Stimulated activated CD4-positive, alpha-beta T cell treated with anti-CD3 and anti-CD28 coated beads, Interleukin-12 subunit alpha, Interleukin-12 subunit beta, amount 100 ng/mL, for 24 hours (primary cell): ENCODE results near the gene LARP1.
"Not testable (repeated sequence)": the region's sequence is repeated elsewhere in the genome, so short reads cannot be mapped to it uniquely, and the experiment has no call there.

Experiments used
- DNase-seq, 2 experiments: peaks; one replicate each; pipeline ENCODE4 v3.0.0-alpha.2; 2020; ENCODE audit warnings: low read depth in 2 of 2

LARP1 gene

DNA sequence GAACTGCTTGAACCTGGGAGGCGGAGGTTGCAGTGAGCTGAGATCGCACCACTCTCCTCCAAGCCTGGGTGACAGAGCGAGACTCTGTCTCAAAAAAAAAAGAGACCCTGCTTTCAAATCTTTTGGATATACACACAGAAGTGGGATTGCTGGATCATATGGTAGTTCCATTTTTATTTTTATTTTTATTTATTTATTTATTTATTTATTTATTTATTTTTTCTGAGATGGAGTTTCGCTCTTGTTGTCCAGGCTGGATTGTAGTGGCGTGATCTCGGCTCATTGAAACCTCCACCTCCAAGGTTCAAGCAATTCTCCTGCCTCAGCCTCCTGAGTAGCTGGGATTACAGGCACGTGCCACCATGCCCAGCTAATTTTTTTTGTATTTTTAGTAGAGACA is 19.8 kb upstream of the LARP1 start:
- DNase-seq: not testable (repeated sequence)

DNA sequence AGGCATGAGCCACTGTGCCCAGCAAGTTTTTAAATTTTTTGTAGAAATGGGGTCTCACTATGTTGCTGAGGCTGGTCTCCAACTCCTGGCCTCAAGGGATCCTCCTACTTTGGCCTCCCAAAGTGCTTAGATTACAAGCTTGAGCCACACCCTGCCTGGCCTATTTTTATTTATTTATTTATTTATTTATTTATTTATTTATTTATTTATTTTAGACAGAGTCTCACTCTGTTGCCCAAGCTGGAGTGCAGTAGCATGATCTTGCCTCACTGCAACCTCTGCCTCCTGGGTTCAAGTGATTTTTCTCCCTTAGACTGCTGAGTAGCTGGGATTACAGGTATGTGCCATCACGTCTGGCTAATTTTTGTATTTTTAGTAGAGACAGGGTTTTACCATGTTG is 18.8 kb upstream of the LARP1 start:
- not testable (repeated sequence) for DNase-seq

DNA sequence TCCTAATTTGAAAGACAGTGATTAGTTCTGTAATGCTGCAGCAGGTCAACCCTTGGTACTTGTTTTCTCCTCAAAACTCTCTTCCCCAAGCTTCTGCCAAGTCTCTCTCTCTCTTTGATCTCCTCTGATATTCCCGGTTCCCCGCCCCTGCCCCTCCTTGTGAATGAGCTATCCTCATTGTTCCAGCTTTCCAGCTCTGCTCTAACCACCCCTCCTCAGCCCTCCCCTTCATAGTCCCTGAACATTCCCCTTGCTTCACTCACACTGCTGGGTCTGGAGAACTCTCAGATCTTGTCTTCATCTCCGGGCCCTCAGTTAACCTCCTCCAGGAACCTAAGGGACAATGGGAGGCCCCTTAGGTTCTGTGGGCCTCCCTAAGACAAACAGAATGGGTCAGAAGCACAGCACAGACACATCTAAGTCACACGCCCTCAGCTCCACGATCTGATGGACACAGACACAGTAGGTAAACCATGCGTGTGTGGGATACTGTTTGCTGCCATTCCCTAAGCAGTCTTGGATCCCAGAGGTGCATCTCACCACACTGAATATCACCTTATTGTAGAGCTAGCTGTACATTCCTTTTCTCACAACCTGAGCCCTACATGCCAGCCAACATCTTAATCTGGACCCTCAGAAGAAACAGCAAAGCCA is 17.4 kb upstream of the LARP1 start:
- DNase-seq: no peak

DNA sequence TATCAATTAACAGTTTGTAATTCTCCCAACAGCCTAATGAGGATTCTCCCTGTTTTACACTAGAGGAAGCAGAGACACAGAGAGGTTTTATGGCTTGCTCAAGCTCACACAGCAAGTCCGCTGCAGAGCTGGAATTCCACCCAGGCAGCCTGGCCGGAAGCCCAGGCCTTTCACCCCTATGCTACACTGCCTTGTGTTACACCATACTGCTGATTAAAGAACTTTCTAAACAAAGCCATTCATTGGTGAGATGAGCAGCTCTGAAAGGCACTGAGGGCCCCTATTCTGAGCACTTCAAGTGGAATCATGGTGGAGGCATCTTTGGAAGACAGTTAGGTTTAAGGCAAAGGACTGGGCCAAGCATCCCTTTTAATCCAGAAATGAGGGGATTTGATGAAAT is 14.7 kb upstream of the LARP1 start:
- no peak for DNase-seq

DNA sequence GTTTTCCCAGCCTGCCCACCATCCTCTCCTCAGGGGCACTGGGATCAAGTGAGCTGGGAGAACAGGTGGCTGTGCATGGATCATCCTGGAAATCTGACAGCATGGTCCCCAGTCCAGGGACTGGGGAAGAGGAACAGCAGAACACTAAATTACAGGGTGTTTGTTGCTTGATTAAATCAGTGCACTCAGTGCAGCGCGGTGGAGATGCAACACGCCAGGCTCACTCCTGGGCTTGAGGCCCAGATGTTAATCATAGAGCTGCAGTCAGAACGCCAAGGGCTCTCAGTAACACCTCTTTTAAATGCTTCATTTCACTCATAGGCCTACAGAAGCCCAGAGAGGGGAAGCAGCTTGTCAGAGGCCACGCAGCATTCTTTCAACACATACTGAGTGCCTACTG is 14.2 kb upstream of the LARP1 start:
- DNase-seq: no peak

DNA sequence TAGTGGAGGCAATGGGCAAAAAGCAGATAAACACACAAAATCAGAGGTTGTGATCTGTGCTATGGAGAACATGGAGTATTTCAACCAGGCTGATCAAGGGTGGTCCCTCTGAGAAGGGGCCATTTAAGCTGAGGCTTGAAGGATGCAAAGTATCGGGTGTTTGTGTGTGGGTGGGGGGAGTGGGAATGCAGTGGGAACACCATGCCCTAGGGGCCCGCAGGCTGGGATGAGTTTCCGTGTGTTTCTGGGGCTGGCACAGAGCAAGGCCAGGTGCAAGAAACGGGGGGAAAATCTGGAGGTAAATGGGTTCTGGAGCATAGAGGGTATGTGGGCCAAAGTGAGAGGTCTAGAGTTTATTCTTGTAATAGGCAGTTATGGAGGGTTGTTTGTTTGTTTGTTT is 13.8 kb upstream of the LARP1 start:
- no peak for DNase-seq

DNA sequence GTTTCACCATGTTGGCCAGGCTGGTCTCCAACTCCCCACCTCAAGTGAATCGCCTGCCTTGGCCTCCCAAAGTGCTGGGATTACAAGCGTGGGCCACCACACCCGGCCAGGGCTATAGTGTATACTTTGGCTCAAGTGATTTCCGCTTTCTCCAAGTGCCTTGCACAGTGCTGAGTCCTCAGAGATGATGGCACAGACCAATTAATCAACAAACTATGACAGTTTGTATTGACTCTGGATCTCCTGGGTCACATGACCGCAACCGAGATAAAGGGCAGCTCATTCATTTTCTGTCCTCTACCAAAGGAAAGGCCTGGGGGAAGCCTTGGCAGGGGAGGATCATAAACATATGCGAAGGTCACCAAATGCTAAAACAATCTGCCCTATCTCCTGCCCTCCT is 11.4 kb upstream of the LARP1 start:
- no peak for DNase-seq

DNA sequence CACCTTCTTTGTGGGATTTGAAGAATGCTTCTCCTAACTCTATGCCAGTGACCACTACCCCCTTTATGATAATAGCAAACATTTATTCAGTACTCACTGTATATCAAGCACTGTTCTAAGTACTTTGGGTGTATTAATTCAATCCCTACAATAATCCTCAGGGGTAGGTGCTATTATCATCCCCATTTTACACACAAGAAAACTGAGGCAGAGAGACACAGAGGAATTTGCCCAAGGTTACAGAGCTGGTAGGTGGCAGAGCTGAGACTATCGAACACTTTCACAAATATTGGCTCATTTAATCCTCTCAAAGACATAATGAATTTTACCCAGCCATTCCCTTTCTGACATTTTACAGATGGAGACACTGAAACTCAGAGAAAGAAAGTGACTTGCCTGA is 9.8 kb upstream of the LARP1 start:
- no peak for DNase-seq

DNA sequence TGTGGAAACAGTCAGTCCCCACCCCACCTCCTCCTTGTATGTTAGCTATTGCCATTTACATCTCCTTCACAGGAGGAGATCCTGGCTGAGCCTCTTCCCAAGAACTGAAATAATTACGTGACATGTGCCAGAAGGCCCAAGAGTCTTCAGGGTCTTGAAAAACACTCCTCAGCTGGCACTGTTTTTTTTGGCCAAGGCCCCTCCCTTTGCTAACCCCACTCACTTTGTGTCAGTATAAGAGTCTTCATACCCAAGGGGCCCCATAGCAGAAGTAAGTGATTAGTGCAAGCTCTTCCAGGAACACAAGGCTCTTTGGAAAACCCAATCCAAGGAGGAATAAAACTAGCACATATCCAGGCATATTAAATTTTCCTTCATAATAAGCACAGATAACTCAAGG is 5.7 kb upstream of the LARP1 start:
- no peak for DNase-seq

DNA sequence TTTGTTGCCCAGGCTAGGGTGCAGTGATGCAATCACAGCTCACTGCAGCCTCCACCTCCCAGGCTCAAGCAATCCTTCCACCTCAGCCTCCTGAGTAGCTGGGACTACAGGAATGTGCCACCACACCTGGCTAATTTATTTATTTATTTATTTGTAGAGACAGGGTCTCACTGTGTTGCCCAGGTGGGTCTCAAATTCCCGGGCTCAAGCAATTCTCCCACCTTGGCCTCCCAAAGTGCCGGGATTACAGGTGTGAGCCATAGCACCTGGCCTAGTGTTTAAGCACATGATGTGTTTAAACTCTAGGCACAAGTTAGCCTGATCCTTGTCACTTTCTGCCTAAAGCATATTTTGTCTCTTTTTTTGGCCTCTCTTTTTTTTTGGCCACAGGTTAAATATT is 4.5 kb upstream of the LARP1 start:
- DNase-seq: not testable (repeated sequence)

DNA sequence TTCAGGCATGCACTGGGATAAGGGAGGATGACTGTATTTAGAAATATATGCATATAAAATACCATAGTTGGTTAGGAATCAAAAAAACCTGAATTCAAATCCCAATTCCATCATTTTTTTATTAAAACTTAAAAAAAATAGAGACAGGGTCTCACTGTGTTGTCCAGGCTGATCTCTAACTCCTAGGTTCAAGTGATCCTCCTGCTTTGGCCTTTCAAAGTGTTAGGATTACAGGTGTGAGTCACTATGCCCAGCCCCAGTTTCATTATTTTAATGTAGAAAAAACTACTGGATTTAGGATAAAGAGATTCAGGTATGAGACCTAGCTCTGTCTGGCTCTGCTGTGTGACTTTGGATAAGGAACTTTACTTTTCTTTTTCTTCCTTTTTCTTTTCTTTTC is 3.3 kb upstream of the LARP1 start:
- DNase-seq: no peak

DNA sequence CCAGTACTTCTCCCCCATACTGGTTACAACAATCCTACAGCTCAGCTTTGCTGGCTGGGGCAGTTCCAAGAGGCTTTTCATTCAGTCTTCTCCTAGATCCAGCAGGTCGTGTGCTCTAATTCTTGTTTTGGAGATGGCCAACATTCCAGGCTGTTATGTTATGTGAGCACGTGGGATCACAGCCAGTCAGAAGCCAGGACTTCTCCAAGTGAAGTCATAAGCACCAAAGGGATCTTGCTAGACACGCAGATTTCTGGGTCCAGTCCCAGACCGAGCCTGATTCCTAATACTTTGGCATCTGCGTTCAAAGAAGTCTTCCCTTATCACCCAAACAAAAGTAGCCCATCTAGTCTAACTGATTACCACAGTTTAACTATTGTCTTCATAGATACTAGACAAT is 1.4 kb upstream of the LARP1 start:
- DNase-seq: no peak

DNA sequence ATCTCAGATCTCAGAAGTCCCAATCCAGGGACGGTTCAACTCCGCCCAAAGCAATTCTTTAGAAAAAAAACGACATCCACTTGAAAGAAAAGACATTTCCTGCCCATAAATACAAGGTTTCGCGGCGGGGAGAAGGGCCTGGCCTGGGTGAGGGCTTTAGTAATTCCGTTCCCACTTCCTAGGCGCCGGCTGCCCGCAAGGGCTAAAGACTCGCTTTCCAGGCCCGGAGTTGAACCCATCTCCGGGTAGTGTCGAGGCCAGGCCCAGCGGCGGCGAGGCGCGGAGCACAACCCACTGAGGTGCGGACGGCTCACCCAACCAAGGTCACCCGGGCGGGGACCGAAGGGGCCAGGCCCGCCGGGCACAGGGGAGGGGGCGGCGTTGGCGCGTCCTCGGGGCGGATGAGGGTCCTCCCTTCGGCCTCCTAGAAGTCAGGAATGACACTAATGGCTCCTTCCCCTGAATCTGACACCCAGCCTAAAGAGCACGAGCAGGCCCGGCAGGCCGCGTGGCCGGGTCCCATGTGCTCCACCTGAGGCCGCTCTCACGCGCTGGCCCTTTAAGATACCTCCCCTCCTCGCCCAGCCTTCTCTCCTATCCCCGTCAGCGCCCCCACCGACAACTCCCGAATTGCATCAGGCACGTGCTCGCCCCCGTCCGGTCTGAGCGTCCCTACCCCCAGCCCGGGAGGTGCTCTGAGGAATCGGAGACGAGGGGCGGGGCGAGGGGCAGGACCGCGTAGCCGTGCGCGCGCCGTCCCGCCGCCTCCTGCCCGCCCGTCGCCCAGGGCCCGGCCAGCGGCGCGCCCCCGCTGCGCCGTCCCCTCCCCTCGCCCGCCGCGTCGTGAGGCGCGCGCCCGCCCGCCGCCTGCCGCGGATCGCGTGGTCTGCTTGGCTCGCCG is 467 bp upstream of the LARP1 start:
- peak; percentile 97 to 99 for DNase-seq

DNA sequence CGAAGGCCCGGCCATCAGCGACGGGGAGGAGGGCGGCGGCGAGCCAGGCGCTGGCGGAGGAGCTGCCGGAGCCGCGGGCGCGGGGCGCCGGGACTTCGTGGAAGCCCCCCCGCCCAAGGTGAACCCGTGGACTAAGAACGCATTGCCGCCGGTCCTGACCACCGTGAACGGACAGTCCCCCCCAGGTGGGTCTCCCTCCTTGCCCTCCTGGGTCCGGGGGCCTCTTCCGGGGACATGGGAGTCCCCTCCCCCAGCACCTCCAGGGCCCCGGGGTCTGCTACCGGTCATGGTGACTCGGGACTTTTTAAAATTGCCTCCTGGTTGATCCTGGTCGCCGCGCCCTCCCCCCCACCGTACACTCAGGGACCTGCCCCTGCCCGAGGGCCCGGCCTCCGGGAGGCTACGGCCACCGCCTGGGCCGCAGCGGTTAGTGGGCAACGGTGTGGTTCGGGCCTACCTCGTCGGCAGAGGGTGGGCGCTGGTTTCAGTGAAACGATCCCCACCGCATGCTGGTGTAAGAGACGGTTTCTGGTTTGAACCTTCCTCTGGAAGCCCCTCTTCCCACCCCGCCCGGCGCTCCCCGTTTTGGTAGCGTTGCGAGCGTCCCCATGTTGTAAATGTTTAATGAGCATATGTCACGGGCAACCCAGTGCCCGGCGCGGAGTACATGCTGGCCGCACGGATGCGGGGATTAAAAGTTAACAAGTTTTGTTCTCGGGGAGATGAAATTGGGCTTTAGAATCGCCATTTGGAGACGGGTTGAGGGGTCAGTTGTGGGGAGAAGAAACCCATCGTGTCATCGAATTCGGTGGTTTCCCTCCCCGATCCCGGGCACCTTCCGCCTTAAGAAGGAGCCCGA is 1.1 kb downstream of the LARP1 start:
- DNase-seq: peak in 1 of 2 experiments; percentile 22

DNA sequence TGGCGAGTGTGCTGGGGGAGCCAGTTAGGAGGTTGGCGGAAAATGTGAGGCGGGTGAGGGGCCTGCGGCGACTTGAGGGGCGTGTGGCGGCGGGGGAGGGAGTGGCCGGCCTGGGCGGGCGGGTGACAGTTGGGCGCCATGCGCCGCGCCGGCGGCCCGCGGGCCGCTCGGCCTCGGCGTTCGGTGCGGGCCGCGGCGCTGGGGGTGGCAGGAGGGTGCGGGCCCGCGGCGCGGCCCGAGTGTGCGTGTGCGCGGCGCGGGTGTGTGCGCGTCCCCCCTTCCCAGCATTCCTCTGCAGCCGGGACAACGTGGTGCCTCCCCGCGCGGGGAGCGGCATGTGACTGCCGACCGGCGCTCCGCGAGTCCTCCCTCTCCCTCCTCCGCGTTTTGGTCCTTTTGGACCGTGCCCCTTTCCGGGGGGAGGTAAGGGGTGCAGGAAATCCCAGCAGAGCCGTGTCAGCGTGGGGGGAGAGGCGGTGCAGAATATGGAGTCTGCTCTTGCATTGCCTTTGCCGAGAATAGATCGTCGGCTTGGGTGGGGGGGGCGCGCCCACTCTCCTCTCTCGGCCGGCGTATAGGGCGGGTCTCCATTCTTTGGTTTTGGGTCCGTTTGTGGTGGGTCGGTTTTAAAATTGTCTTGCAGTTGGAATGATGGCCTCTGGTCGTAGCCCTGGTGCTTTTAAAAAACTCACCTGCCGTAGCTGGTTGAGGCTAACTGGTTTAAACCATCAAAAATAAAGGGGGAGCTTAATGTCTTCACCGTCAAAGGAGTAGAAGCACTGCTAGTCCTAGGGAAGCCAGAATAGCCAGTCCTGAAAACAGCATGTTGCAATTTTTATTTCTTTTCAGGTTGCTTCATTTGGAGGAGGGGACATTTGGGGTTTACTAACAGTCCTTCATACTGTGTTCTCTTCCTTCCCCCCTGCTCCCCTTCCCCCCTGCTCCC is 2.0 kb downstream of the LARP1 start:
- DNase-seq: peak; percentile 24 to 45

DNA sequence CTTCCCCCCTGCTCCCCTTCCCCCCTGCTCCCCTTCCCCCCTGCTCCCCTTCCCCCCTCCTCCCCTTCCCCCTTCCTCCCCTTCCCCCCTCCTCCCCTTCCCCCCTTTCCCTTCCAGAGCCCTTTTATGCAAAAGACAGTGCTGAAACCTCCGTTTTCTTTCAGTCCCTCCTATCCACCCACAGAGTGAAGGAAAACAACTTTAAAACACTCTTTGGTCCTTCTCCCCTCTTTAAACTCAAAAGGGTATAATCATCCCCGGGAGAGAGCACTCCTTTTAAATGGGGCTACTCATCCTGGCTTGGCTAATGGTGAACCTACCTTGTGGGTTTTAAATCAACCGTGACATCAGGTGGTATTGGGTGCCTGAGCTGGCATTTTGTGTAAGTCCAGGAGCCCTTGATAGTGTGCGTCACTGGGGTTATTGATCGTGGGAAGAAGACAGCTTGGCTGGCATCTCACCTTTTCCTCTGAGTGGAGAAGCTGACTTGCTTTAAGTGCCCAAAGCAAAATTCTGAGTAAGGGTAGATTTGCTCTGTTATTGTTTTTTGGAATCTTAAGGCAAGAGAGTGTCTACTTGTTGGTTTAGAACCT is 2.7 kb downstream of the LARP1 start:
- peak in 1 of 2 experiments; percentile 35 for DNase-seq

DNA sequence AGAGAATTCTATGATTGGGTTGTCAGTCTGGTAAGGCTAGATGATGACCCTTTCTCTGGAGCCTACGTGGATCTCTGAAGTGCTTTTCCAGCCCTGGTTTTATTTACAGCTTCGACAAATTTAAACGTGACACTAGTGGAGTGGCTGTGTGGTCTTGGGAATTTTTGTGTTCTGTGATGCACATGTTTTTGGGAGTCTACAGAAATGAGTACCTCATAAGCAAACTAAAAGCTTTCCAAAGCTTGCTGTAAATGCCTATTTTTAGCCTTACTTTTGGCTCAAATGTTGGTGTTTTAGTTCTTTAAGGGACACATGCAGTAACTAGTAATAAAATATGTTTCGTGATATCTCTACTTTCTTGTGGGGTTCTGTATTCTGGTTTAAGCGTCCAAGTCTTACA is 3.3 kb downstream of the LARP1 start:
- DNase-seq: no peak

DNA sequence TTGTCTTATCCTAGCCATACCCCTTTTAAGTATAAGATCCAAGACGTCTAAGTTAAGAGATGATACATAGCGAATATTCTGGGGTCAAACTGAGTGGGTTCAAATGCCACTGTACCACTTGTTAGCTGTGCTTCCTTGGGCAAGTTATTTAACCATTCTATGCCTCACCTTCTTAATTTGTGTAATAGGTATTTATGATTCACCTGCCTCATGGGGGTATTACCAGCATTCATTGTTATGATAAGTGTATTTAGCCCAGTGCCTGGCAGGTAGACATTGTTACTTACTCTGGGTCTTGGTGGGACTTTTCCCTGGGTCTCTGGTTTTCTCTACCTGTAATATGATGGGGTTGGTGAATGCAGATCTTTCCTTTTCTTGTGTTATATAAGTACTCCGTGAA is 3.8 kb downstream of the LARP1 start:
- no peak for DNase-seq

DNA sequence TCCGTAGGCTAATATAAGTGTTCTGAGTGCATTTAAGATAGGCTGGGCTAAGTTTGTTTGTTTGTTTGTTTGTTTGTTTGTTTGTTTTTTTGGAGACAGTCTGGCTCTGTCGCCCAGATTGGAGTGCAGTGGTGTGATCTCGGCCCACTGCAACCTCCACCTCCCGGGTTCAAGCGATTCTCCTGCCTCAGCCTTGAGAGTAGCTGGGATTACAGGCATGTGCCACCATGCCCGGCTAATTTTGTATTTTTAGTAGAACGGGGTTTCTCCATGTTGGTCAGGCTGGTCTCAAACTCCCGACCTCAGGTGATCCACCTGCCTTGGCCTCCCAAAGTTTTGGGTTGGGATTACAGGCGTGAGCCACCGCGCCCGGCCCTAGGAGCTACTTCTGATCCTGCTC is 4.7 kb downstream of the LARP1 start:
- not testable (repeated sequence) for DNase-seq

DNA sequence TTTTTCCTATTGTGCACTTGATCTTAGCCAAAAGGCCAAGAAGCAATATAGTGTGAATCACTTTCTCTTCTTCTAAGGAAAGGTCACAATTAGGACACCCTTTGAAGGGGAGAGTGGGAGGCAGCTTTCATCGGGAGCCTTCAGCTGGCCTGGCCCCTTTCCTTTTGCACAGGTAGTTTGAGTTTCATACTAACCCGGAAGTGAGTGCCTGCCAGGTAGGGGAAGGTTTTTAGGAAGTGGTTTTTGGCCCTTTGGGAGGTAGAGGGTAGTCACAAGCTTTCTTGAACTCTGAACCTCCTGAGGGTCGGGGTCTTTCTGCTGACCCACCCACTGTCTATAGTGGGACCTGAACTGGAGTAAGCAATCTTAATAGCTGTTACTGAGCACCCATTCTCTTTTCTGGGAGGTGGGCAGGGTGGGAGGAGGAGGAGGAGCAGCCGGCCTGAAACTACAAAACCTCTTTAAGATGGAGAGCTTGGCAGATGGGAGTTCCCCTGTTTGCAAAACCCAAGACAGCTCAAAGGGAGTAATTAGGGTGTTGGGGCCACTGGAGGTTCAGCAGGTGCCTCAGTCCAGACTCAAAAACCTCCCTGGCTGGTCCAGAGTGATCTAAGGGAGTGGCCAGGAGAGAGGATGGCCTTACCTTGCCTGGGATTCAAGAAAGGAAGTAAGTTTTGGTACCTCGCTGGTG is 6.0 kb downstream of the LARP1 start:
- DNase-seq: no peak
